HUES48 (cell line): ENCODE results near the gene MCM8.

Source experiments
- H3K27ac ChIP-seq: one replicate; pipeline ENCODE4 v1.7.0; 2013; ENCODE audit warnings: low read depth, low read length, inconsistent platforms
- H3K27me3 ChIP-seq: 2 replicates; pipeline ENCODE4 v1.6.1; 2013; ENCODE audit warnings: mild to moderate bottlenecking, low read length; ENCODE audit not compliant: control insufficient read depth, insufficient read depth
- H3K36me3 ChIP-seq: 2 replicates; pipeline ENCODE4 v1.6.1; 2013; ENCODE audit warnings: low read length; ENCODE audit not compliant: control insufficient read depth, insufficient read depth
- H3K4me1 ChIP-seq: 2 replicates; pipeline ENCODE4 v1.6.1; 2013; ENCODE audit warnings: mild to moderate bottlenecking, low read length; ENCODE audit not compliant: control insufficient read depth, insufficient read depth
- H3K4me3 ChIP-seq: 2 replicates; pipeline ENCODE4 v1.5.1; 2013; ENCODE audit warnings: mild to moderate bottlenecking, low read depth, low read length
- H3K9ac ChIP-seq: 2 replicates; pipeline ENCODE4 v1.6.1; 2013; ENCODE audit warnings: mild to moderate bottlenecking, low read depth, low read length, moderate library complexity
- H3K9me3 ChIP-seq: 2 replicates; pipeline ENCODE4 v1.6.1; 2013; ENCODE audit warnings: low read length; ENCODE audit not compliant: control insufficient read depth, insufficient read depth

Gene MCM8

GRCh38 chr20:5925551-5925950 lies 24.9 kb upstream of the MCM8 start:
- Histone ChIP-seq H3K9ac (no peak overlapping the region), H3K27me3 (no peaks in the 10 kb centered on the region), H3K4me1 (no peaks in the 10 kb centered on the region)

GRCh38 chr20:5927749-5928462 lies 22.5 kb upstream of the MCM8 start:
- no peaks in the 10 kb centered on the region; the same call in 1 of the 2 replicates for H3K9me3 ChIP-seq
- no peaks in the 10 kb centered on the region for H3K27me3 ChIP-seq
- no peak overlapping the region for H3K27ac ChIP-seq
- no peak overlapping the region for H3K4me3 ChIP-seq
- no peak overlapping the region for H3K9ac ChIP-seq
- H3K36me3 ChIP-seq: no peaks in the 10 kb centered on the region
- H3K4me1 ChIP-seq: no peaks in the 10 kb centered on the region

More at GRCh38 chr20:5925551-5925950, 24.9 kb upstream of the MCM8 start:
- H3K27ac ChIP-seq: no peak overlapping the region
- H3K9me3 ChIP-seq: no peaks in the 10 kb centered on the region; the same call in 1 of the 2 replicates
- H3K36me3 ChIP-seq: no peaks in the 10 kb centered on the region
- H3K4me3 ChIP-seq: no peak overlapping the region

- Histone ChIP-seq H3K27ac (no peak overlapping the region), H3K9ac (no peak overlapping the region), H3K4me3 (no peak overlapping the region), H3K36me3 (no peaks in the 10 kb centered on the region), H3K27me3 (no peaks in the 10 kb centered on the region), H3K4me1 (no peaks in the 10 kb centered on the region), H3K9me3 (no peaks in the 10 kb centered on the region)
Measured at GRCh38 chr20:5928836-5929715, 21.4 kb upstream of the MCM8 start.

- Histone ChIP-seq H3K4me3 (no peak overlapping the region), H3K9ac (no peak overlapping the region), H3K27me3 (no peaks in the 10 kb centered on the region), H3K4me1 (no peaks in the 10 kb centered on the region), H3K9me3 (no peaks in the 10 kb centered on the region), H3K36me3 (no peaks in the 10 kb centered on the region), H3K27ac (no peak overlapping the region)
Measured at GRCh38 chr20:5931411-5931810, 19.0 kb upstream of the MCM8 start.

- Histone ChIP-seq H3K4me3 (no peak overlapping the region), H3K9ac (no peak overlapping the region), H3K27me3 (no peaks in the 10 kb centered on the region), H3K27ac (no peak overlapping the region), H3K9me3 (no peaks in the 10 kb centered on the region), H3K4me1 (no peaks in the 10 kb centered on the region), H3K36me3 (peaks cover 6% of the 10 kb centered on the region)
Measured at GRCh38 chr20:5932796-5933195, 17.7 kb upstream of the MCM8 start.

GRCh38 chr20:5933802-5934436 lies 16.5 kb upstream of the MCM8 start:
- H3K9ac ChIP-seq: no peak overlapping the region
- H3K4me1 ChIP-seq: no peaks in the 10 kb centered on the region
- no peak overlapping the region for H3K27ac ChIP-seq
- no peaks in the 10 kb centered on the region for H3K27me3 ChIP-seq
- H3K4me3 ChIP-seq: no peak overlapping the region
- H3K36me3 ChIP-seq: peaks cover 16% of the 10 kb centered on the region
- no peaks in the 10 kb centered on the region for H3K9me3 ChIP-seq

- H3K9me3 ChIP-seq: no peaks in the 10 kb centered on the region
- H3K4me3 ChIP-seq: no peak overlapping the region
- no peaks in the 10 kb centered on the region for H3K4me1 ChIP-seq
- H3K27ac ChIP-seq: no peak overlapping the region
- peaks cover 29% of the 10 kb centered on the region for H3K36me3 ChIP-seq
- H3K9ac ChIP-seq: no peak overlapping the region
- no peaks in the 10 kb centered on the region for H3K27me3 ChIP-seq
Measured at GRCh38 chr20:5935384-5935783, 15.1 kb upstream of the MCM8 start.

DNA sequence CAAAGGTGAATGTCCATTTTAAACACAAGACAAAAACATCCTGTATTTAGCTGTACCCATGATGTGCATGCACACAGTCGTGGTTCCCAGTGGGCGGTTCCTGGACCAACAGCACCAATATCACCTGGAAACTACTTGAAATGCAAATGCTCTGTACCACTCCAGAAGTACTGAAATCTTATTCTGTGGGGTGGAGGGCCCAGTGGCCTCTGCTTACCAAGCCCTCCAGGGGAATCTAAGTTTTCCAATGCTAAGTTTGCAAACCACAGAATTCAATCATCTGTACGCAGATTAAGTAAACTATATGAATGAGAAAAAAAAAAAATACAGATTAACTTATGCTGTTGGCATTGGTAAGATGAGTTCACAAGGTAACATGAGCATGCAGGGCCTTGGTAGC lies 14.2 kb upstream of the MCM8 start:
- Histone ChIP-seq H3K4me1 (no peaks in the 10 kb centered on the region), H3K4me3 (no peak overlapping the region), H3K36me3 (peaks cover 38% of the 10 kb centered on the region), H3K27ac (no peak overlapping the region), H3K9ac (no peak overlapping the region), H3K27me3 (no peaks in the 10 kb centered on the region), H3K9me3 (no peaks in the 10 kb centered on the region)

DNA sequence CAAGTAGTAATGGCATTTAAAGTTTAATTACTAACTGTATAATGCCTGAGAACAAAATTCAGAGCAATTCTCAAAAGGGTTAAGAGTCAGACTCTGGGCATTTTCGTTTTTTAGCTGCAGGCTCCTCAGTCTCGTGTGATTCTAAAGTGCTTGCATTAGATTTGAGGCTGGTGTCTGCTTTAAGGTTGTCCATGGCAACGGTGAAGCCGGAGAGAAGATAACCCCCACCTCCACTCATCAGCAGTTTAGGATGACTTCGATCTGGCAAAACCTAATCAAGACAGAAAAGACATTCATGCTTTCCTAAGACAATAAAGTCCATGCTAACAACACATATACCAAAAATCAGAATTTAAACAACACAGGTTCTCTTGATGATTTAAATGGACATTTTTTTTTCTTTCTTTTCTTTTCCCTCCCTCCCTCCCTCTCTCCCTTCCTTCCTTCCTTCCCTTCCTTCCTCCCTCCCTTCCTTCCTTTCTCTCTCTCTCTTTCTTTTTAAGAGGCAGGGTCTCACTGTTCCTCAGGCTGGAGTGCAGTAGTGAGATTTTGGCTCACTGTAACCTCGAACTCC lies 11.9 kb upstream of the MCM8 start:
- no peak overlapping the region for H3K4me3 ChIP-seq
- no peaks in the 10 kb centered on the region for H3K4me1 ChIP-seq
- no peak overlapping the region for H3K27ac ChIP-seq
- H3K27me3 ChIP-seq: no peaks in the 10 kb centered on the region
- no peaks in the 10 kb centered on the region for H3K9me3 ChIP-seq
- H3K9ac ChIP-seq: no peak overlapping the region
- H3K36me3 ChIP-seq: peaks cover 61% of the 10 kb centered on the region

DNA sequence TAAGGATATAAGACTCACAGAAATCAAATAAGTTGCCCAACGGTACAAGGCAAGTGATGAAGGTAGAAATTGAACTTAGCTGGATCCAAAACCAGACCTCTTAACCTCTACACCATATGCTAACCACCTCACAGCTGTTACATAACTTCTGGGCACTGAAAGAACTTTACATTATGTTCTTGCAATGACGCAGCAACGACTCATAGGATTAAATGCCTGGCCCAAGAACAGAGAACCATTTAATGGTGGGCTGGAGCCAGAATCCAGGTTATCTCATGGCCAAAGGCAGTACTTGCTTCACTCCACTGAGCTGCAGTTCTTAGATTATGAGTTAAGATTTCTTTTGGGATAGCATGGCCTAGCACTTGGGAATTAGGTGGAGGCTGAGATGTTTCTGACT lies 4.5 kb upstream of the MCM8 start:
- Histone ChIP-seq H3K9ac (no peak overlapping the region), H3K27ac (no peak overlapping the region), H3K36me3 (peaks cover 73% of the 10 kb centered on the region), H3K4me3 (no peak overlapping the region), H3K27me3 (no peaks in the 10 kb centered on the region), H3K4me1 (no peaks in the 10 kb centered on the region), H3K9me3 (no peaks in the 10 kb centered on the region)
